Measurements from ENCODE around the gene CASP2. TPM values are rescaled to one million over a fixed set of nuclear protein-coding genes. Genes with fewer than 3 reads are reported as not detected.

Gene CASP2
- total and polyA plus RNA-seq, 2 experiments from 2014 or later, result 9.2 to 13.1 TPM

DNA sequence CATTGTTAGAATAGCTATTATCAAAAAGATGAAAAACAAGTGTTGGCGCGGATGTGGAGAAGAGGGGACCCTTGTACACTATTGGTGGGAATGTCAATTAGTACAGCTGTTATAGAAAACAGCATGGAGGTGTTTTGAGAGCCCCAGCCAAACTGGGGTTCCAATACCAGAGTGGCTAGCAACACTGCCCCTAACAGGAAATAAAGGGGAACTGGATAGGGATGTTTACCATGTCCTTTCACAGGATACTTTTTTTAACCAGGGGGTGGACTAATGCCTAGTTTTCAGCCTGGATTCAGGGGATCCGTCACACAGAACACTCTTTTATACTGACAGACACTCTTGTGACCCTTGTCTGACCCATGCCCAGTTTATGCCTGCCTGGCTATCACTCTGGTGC lies 31.8 kb upstream of the CASP2 start:
- WGBS, 2 experiments (ENCODE audit: low coverage in 1 of 2, low lambda C conversion rate in 2 of 2, missing lambda C conversion rate in 2 of 2), result 72 to 75% methylated on average over 3 of the region's 3 CpGs
- in situ Hi-C loops (cut with MboI), result no loop called here

DNA sequence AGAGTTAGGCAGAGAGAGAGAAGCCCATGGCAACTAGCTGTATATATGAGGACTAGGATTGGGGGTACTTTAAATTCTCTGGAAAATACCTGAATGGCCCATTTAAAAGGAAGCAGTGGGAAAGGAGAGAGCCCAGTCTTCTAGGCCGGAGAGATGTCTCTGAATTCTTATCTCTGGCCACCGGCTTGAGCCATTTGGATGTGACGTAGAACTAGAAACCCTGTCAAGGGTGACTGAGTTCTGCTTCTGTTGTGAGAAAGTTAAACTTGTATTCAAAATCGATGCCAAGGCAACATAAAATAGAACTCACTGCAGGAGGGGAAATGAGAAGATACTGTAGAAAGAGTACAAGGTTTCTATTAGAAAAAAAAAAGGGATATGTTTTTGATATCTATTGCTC lies 31.2 kb upstream of the CASP2 start:
- WGBS, 2 experiments (ENCODE audit: low coverage in 1 of 2, low lambda C conversion rate in 2 of 2, missing lambda C conversion rate in 2 of 2), result 76 to 81% methylated on average over 4 of the region's 4 CpGs
- H3K4me1 ChIP-seq (ENCODE audit: insufficient read depth), result no peaks in the 10 kb centered on the region
- no peaks in the 10 kb centered on the region for H3K27me3 ChIP-seq (replicated peaks; ENCODE audit: insufficient read depth)

More for the DNA sequence above, 31.8 kb upstream of the CASP2 start:
- Histone ChIP-seq H3K4me1 (ENCODE audit: insufficient read depth) (no peaks in the 10 kb centered on the region), H3K79me2 (ENCODE audit: insufficient read depth) (no peaks in the 10 kb centered on the region), H3K27me3 (replicated peaks; ENCODE audit: insufficient read depth) (no peaks in the 10 kb centered on the region), H3F3A (ENCODE audit: insufficient read depth) (no peaks in the 10 kb centered on the region), H2AFZ (no peak overlapping the region), H3K9me2 (ENCODE audit: insufficient read depth) (no peaks in the 10 kb centered on the region), H4K20me1 (ENCODE audit: insufficient read depth) (no peaks in the 10 kb centered on the region), H3K36me3 (ENCODE audit: low read depth) (no peaks in the 10 kb centered on the region), H3K9me3 (ENCODE audit: low read depth) (no peaks in the 10 kb centered on the region), H3K4me2 (ENCODE audit: unreplicated experiment) (no peak overlapping the region), H3K27ac (no peak overlapping the region), H3K4me3 (no peak overlapping the region), H3K9ac (no peak overlapping the region)
- TF ChIP-seq EZH2 (IDR thresholded peaks at IDR 0.05; ENCODE audit: insufficient read depth, poor library complexity, severe bottlenecking), result no peak
- TF ChIP-seq EZH2phosphoT487 (IDR thresholded peaks at IDR 0.05; ENCODE audit: insufficient read depth, low read depth), result no peak
- DNase-seq, result no peak

DNA sequence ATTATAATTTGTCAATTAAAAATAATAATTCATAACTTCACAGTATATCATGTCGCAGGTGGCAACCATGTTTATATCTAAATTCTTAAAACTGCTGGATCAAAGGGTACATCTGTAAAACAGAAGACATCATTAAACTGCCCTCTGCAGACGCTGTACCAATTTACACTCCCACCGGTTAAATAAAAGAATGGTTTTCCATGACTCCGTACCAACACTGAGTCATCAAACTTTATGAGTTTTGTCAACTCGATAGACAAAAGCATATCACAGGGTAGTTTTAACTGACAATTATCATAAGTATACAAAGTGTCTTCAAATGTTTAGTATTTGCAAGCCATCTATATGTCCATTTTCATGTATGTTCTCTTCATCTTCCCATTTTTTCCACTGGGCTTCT lies 30.6 kb upstream of the CASP2 start:
- Histone ChIP-seq H4K20me1 (ENCODE audit: insufficient read depth) (no peaks in the 10 kb centered on the region), H3K4me1 (ENCODE audit: insufficient read depth) (no peaks in the 10 kb centered on the region), H3K36me3 (ENCODE audit: low read depth) (no peaks in the 10 kb centered on the region), H3K9ac (no peak overlapping the region), H3F3A (ENCODE audit: insufficient read depth) (no peaks in the 10 kb centered on the region), H3K4me2 (ENCODE audit: unreplicated experiment) (no peak overlapping the region), H3K9me3 (ENCODE audit: low read depth) (no peaks in the 10 kb centered on the region), H3K27me3 (replicated peaks; ENCODE audit: insufficient read depth) (no peaks in the 10 kb centered on the region), H3K27ac (no peak overlapping the region), H2AFZ (no peak overlapping the region), H3K79me2 (ENCODE audit: insufficient read depth) (no peaks in the 10 kb centered on the region), H3K4me3 (no peak overlapping the region), H3K9me2 (ENCODE audit: insufficient read depth) (no peaks in the 10 kb centered on the region)
- in situ Hi-C loops (cut with MboI), result no loop called here
- TF ChIP-seq EZH2 (IDR thresholded peaks at IDR 0.05; ENCODE audit: insufficient read depth, poor library complexity, severe bottlenecking) (no peak), EZH2phosphoT487 (IDR thresholded peaks at IDR 0.05; ENCODE audit: insufficient read depth, low read depth) (no peak)
- peak; percentile 30 for DNase-seq
- WGBS, 2 experiments (ENCODE audit: low coverage in 1 of 2, low lambda C conversion rate in 2 of 2, missing lambda C conversion rate in 2 of 2), result 36% methylated on average over 5 of the region's 5 CpGs

More for the DNA sequence above, 31.2 kb upstream of the CASP2 start:
- DNase-seq, result no peak
- Histone ChIP-seq H3K9ac (no peak overlapping the region), H3K36me3 (ENCODE audit: low read depth) (no peaks in the 10 kb centered on the region), H3K27ac (no peak overlapping the region), H3K9me3 (ENCODE audit: low read depth) (no peaks in the 10 kb centered on the region), H4K20me1 (ENCODE audit: insufficient read depth) (no peaks in the 10 kb centered on the region), H3K4me3 (no peak overlapping the region), H2AFZ (no peak overlapping the region), H3K4me2 (ENCODE audit: unreplicated experiment) (no peak overlapping the region), H3F3A (ENCODE audit: insufficient read depth) (no peaks in the 10 kb centered on the region), H3K79me2 (ENCODE audit: insufficient read depth) (no peaks in the 10 kb centered on the region), H3K9me2 (ENCODE audit: insufficient read depth) (no peaks in the 10 kb centered on the region)
- TF ChIP-seq EZH2 (IDR thresholded peaks at IDR 0.05; ENCODE audit: insufficient read depth, poor library complexity, severe bottlenecking) (no peak), EZH2phosphoT487 (IDR thresholded peaks at IDR 0.05; ENCODE audit: insufficient read depth, low read depth) (no peak)
- in situ Hi-C loops (cut with MboI), result no loop called here

DNA sequence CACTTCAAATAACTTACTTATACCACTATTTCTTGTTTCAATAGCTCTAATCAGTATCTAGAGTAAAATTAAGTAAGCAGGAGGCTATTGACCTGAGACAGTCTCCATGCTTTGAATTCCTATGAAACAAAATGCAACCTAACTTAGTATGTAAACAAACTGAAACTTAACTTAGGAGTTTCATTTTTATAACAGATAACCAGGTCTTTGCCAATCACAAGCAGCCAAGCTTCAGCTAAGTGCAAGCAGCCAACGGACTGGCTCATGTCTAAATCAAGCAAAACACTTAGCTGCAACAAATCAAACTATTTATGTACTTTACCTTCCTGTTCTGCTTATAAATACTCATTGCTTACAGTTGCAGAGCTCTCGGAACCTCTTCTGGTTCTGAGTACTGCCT lies 29.3 kb upstream of the CASP2 start:
- no peak overlapping the region for H3K27ac ChIP-seq
- no peaks in the 10 kb centered on the region for H3F3A ChIP-seq (ENCODE audit: insufficient read depth)
- no peak overlapping the region for H3K4me2 ChIP-seq (ENCODE audit: unreplicated experiment)
- H4K20me1 ChIP-seq (ENCODE audit: insufficient read depth), result no peaks in the 10 kb centered on the region
- DNase-seq, result no peak
- WGBS, 2 experiments (ENCODE audit: low coverage in 1 of 2, low lambda C conversion rate in 2 of 2, missing lambda C conversion rate in 2 of 2), result 57 to 58% methylated on average over 2 of the region's 2 CpGs
- TF ChIP-seq EZH2 (IDR thresholded peaks at IDR 0.05; ENCODE audit: insufficient read depth, poor library complexity, severe bottlenecking), result no peak
- no peak for TF ChIP-seq EZH2phosphoT487 (IDR thresholded peaks at IDR 0.05; ENCODE audit: insufficient read depth, low read depth)
- no peaks in the 10 kb centered on the region for H3K9me2 ChIP-seq (ENCODE audit: insufficient read depth)
- in situ Hi-C loops (cut with MboI), result no loop called here
- peaks cover 5% of the 10 kb centered on the region; the same call in 1 of the 2 replicates for H3K79me2 ChIP-seq (ENCODE audit: insufficient read depth)
- H3K4me1 ChIP-seq (ENCODE audit: insufficient read depth), result no peaks in the 10 kb centered on the region
- peak overlapping the region; percentile 54; the same call in 1 of the 2 replicates for H2AFZ ChIP-seq
- H3K9ac ChIP-seq, result no peak overlapping the region
- no peaks in the 10 kb centered on the region for H3K9me3 ChIP-seq (ENCODE audit: low read depth)
- no peaks in the 10 kb centered on the region for H3K36me3 ChIP-seq (ENCODE audit: low read depth)
- no peaks in the 10 kb centered on the region for H3K27me3 ChIP-seq (replicated peaks; ENCODE audit: insufficient read depth)
- no peak overlapping the region for H3K4me3 ChIP-seq

DNA sequence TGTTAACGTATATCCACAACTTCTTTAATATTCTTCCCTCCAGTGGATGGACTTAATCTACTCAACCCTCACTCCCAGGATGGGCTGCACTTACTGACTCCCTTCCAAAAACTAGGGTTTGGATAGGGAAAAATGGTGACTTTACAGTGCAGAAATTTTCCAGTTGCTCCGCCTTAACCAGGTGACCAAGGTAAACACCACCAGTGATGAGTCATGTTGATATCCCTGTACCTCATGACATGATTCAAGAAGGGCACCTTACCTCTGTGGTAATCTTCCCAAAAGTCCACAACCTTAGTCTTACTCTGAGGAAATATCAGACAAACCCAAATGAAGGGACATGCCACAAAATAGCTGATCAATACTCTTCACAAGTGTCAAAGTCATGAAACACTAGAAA lies 28.4 kb upstream of the CASP2 start:
- Histone ChIP-seq H3K9me3 (ENCODE audit: low read depth) (no peaks in the 10 kb centered on the region), H3F3A (ENCODE audit: insufficient read depth) (no peaks in the 10 kb centered on the region), H3K4me3 (no peak overlapping the region), H3K9ac (no peak overlapping the region), H3K4me2 (ENCODE audit: unreplicated experiment) (no peak overlapping the region), H3K27me3 (replicated peaks; ENCODE audit: insufficient read depth) (no peaks in the 10 kb centered on the region), H3K27ac (no peak overlapping the region), H3K4me1 (ENCODE audit: insufficient read depth) (peaks cover 5% of the 10 kb centered on the region; the same call in 1 of the 2 replicates), H3K36me3 (ENCODE audit: low read depth) (no peaks in the 10 kb centered on the region), H4K20me1 (ENCODE audit: insufficient read depth) (no peaks in the 10 kb centered on the region), H3K9me2 (ENCODE audit: insufficient read depth) (no peaks in the 10 kb centered on the region), H3K79me2 (ENCODE audit: insufficient read depth) (peaks cover 12% of the 10 kb centered on the region), H2AFZ (no peak overlapping the region)
- TF ChIP-seq EZH2phosphoT487 (IDR thresholded peaks at IDR 0.05; ENCODE audit: insufficient read depth, low read depth), result no peak
- no peak for TF ChIP-seq EZH2 (IDR thresholded peaks at IDR 0.05; ENCODE audit: insufficient read depth, poor library complexity, severe bottlenecking)
- DNase-seq, result no peak
- WGBS, 2 experiments (ENCODE audit: low coverage in 1 of 2, low lambda C conversion rate in 2 of 2, missing lambda C conversion rate in 2 of 2), result 86 to 98% methylated on average over 2 of the region's 2 CpGs
- in situ Hi-C loops (cut with MboI), result no loop called here

Data from GM23248 (cell line).